LoVo (cell line): ENCODE measurements around the gene KCNMA1.

Experiments used
- DNase-seq: peaks from one replicate; pipeline ENCODE4 v3.0.0-alpha.2; 2016; ENCODE audit warnings: low spot score

KCNMA1 gene

DNA sequence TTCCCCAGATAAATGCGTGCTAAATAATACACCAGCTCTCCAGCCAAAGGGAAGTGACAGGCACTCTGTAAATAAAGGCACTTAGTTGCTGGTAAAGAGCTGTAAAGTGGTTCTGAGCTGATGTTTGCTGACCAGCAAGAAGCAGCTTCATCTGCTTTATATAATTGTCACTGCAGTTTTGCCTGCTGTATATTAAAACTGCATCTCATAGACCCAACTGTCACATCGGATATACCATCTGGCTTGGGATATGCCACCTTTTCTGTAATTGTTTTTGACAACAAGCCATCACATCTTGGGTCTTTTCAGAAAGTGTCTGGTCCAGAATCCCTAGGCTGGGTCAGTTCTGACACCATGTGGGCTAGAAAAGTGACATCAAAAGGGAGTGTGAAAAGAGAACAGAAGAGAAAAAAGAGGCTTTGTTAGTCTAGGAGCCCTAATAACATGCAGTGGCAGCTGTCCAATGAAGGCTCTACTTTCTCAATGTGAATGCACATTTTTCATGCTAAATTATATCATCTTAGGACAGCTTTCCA is 697.6 kb downstream of the KCNMA1 start:
- DNase-seq: no peak

- DNase-seq: no peak
Observed at GRCh38 chr10:76937181-76937600, 700.4 kb downstream of the KCNMA1 start.

DNA sequence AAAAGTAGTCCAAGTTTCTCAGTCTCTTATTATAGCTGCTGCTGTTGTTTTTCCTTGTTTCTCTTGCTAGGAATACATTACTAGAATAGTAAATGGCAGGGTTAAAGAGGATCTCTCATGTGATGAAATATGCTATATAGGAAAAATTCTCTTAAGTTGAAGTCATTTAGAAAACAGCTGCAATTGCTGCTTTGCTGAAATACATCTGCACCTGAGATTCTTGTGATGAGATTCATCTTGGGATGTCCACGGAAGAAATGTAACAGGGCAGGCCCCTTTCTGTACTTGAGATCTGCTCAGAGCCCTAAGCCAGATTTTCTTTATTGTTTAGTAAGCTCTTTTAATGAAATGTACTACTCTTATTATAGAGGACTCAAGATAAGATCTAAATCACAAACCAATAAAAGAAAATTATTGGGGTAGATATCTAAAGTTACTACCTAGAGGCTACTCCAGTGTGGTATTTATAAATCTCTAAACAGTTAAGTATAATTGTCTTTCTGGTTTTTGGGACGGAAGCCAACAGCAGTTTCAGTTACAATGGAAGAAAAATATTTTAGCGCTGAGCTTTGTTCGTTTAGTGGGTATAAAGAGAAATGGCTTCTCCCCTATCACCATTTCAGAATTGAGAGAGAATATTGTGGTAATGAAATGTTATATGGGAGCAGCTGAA is 701.5 kb downstream of the KCNMA1 start:
- DNase-seq: no peak

- no peak for DNase-seq
Observed at GRCh38 chr10:76928565-76928964, 709.0 kb downstream of the KCNMA1 start.

GRCh38 chr10:76925636-76926405 is 711.8 kb downstream of the KCNMA1 start:
- DNase-seq: no peak

GRCh38 chr10:76922666-76923065 is 714.9 kb downstream of the KCNMA1 start:
- no peak for DNase-seq

DNA sequence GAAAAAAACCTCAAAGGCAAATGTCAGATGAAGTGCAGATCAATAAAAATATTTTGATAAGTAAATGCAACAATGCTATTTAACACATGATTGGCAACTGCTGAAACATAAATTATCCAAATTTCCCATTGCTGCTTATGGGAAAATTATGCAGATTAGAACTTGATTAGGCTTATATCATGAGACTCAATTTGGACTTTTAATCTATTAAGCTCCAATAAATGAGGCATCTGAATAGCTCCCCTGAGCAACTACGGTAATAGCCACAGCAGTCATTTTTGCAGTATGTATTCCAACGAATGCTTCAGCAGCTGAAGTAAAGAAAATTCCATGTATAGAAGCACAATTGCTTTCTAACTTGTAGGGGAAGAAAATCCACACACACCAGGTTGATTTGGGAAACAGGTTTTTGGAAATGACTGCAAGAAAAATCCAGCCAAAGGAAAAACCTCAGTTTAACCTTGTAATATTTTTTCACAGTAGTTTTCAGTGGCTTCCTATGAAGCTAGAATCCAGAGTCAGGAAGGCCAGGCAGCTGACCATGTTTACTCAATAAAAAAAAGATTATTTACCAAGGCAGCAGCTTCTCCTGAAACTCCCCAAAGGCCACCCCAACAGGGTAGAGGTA is 716.1 kb downstream of the KCNMA1 start:
- DNase-seq: no peak

- no peak for DNase-seq
Observed at GRCh38 chr10:76920581-76920980, 717.0 kb downstream of the KCNMA1 start.

GRCh38 chr10:76918106-76918505 is 719.5 kb downstream of the KCNMA1 start:
- no peak for DNase-seq

DNA sequence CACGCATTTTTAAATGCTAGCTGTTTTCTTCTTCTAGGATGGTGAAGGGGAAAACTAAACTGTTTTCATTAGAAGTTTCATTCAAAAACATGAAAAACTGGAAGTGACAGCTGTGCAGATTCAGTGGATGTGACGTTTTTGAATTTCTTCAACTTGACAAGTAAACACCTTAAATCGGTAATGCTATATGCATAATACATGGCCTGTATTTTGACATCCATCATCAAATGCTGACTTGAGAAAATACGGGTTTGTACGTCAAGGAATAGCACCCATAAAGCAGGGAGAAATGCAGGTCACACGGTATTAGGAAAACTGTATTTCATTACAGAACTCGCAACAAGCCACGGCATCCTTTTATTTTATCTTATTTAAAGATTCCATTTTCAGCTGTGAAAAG is 720.5 kb downstream of the KCNMA1 start:
- no peak for DNase-seq

DNA sequence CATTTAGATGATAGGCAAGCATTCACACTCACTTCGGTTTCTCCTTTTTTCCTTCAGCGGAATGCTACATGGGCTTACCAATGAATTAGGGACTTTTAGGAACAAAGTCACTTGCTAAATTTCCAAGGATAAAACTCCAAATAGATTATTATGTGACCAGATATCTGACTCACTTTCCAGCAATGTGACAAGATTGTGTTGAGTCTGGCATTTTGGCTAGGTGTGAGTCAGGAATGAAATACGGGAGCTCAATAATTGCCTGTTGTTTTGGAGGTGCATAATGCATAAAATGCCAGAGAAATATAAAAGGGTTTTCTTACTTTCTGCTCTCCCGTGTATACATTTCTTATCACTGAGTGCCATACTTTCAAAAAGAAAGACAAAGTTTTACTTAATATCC is 721.1 kb downstream of the KCNMA1 start:
- no peak for DNase-seq

GRCh38 chr10:76915316-76915715 is 722.3 kb downstream of the KCNMA1 start:
- no peak for DNase-seq

- DNase-seq: no peak
Observed at GRCh38 chr10:76911184-76911583, 726.4 kb downstream of the KCNMA1 start.

DNA sequence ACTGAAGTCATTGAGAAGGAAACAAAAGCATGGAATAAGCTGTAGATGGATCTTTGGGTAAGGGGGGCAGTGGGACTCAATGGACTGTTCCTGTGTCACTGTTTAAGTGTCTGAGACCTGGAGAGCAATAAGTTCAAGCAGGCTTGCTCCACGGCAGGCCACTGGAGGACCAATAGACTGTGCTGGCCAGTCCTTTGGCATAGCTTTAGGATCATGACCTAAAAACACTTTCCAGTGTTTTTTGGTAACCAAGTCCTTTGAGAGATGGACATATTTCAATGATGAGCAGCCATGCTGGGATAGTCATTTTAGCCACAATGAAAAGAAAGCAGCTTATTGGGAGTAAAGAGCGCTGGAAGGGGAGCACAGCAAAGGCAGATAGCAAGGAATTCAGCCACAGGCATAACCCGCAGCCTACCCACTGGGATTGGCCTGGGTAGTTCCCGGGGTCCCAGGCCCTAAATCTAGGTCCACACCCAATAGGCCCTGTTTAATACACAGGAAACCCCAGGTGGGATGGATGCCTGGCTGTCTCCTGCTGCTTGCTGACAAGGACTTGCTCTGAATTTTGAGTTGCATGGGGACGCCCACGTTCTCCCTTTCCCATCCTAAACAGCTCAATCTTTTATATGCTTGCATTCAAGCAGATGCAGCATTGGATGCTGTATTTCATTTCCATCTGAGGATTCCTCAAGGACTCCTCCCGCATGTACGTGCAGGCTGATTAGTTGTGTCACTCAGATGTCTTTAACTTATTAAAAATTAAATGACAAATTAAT is 727.2 kb downstream of the KCNMA1 start:
- DNase-seq: no peak

- no peak for DNase-seq
Observed at GRCh38 chr10:76906256-76906655, 731.4 kb downstream of the KCNMA1 start.

DNA sequence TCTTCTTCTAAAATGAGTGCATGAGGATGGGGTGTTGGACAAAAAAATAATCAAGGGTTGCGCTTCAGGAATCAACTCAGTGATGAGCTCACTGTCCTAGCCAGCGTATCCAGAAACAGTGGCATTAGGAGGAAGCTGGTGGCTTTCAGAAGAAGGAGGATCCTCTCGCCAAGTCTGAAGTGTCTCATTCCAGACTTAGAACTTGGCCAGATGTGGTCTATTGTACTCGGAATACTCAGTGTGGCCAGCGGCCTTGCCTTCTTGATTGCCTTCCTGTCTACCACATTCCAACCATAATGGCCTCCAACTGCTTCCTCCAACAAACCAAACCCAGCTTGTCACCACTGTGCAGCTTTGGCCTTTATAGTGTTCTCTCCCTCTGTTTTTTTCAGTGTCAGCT is 732.4 kb downstream of the KCNMA1 start:
- no peak for DNase-seq

DNA sequence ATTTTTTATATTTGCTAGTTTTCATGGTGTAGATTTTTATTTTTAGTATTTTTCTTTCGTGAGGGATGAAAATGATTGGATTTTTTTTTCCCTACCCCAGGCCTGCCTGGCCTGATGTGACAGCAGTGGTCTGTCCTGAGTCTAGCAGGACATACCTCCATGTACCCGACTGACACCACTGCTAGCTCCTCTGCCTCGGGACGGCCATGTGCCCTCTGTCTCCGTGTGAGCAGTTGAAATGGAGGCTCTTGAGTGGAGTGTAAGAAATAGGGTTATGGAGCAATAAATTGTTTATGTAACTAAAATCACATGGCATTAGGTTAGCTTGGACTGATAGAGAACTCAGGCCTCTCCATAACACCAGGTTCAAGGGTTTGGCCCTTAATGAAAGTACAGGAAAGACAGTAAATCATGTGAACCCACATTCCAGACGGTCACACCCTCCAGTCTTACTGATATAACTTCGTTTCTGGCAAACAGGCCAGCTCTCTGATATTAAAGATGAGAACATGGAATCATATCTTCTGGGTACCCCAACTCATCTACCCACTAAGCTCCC is 734.1 kb downstream of the KCNMA1 start:
- DNase-seq: no peak

- no peak for DNase-seq
Observed at GRCh38 chr10:76902949-76903348, 734.7 kb downstream of the KCNMA1 start.

DNA sequence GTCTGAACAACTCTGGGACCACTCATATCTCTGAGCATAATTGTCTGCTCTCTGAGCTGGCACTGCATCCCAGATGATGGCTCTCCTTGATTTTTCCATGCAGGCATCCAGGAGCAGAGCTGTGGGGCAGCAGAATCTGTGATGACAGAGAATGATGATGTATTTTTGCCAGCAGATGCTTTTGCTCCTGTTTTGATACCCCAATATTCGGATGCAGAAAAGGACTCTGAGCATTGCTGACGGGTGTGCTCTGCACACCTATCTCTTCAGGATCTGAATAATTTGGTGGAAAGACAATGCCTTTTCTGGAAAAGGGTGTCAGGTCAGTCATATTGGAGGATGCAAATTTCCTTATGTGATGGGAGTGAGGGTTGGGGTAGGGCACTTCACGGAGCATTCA is 735.9 kb downstream of the KCNMA1 start:
- no peak for DNase-seq

GRCh38 chr10:76899490-76899889 is 738.1 kb downstream of the KCNMA1 start:
- DNase-seq: no peak

GRCh38 chr10:76892766-76893479 is 744.7 kb downstream of the KCNMA1 start:
- DNase-seq: no peak
